K562 (cell line): ENCODE results near the gene NEURL2. TPM values are rescaled to one million over a fixed set of nuclear protein-coding genes. Genes with fewer than 3 reads are reported as not detected.
A peak's percentile ranks its signal among the peaks of the same experiment; 100 is the strongest.

Source experiments
- ADNP ChIP-seq: fragments of 200-800 bp; sonication (Bioruptor generic); IDR thresholded peaks from 2 replicates; pipeline ENCODE4 v1.6.1; 2016; ENCODE audit warnings: missing genetic modification characterization, missing compliant biosample characterization
- ASH1L ChIP-seq: fragments of 450-650 bp; IDR thresholded peaks from 2 replicates; pipeline ENCODE4 v1.6.1; 2018; ENCODE audit warnings: borderline replicate concordance, mild to moderate bottlenecking, low read depth; ENCODE audit not compliant: partially characterized antibody
- ATF3 ChIP-seq, 2 experiments: fragments of 450-650 bp in 1 of 2; sonication (generic) in 1 of 2; formaldehyde crosslinking in 1 of 2; IDR thresholded peaks in 1 of 2; conservative IDR thresholded peaks in 1 of 2; 2 replicates each; pipeline versions ENCODE4 v1.6.1 to v1.8.1; 2016 to 2023; ENCODE audit warnings: mild to moderate bottlenecking in 2 of 2, moderate library complexity in 2 of 2, inconsistent platforms in 1 of 2, missing genetic modification reagents in 1 of 2
- BCOR ChIP-seq: fragments of 450-650 bp; IDR thresholded peaks from 2 replicates; pipeline ENCODE4 v1.6.1; 2016
- CEBPZ ChIP-seq: fragments of 150-350 bp; IDR thresholded peaks from 2 replicates; pipeline ENCODE4 v1.6.1; 2014; ENCODE audit warnings: low read depth, mild to moderate bottlenecking, low read length, borderline replicate concordance
- CLOCK ChIP-seq: fragments of 250-450 bp; sonication (Bioruptor Pico); IDR thresholded peaks from 2 replicates; pipeline ENCODE4 v1.4.0; 2020; ENCODE audit warnings: mild to moderate bottlenecking, moderate library complexity, borderline replicate concordance
- GABPB2 ChIP-seq: fragments of 250-450 bp; sonication (Bioruptor Pico); conservative IDR thresholded peaks from 2 replicates; pipeline ENCODE4 v1.5.1; 2021; ENCODE audit warnings: mild to moderate bottlenecking
- HDAC2 ChIP-seq: fragments of 450-650 bp; IDR thresholded peaks from 2 replicates; pipeline ENCODE4 v1.6.1; 2016; ENCODE audit warnings: mild to moderate bottlenecking
- HDAC8 ChIP-seq: fragments of 450-650 bp; IDR thresholded peaks from 2 replicates; pipeline ENCODE4 v1.6.1; 2016; ENCODE audit warnings: mild to moderate bottlenecking, missing genetic modification characterization, moderate library complexity, missing compliant biosample characterization
- HNRNPH1 ChIP-seq: fragments of 200-400 bp; formaldehyde crosslinking; optimal IDR thresholded peaks from 2 replicates; pipeline ENCODE3; 2017; ENCODE audit warnings: low read depth, mild to moderate bottlenecking, low read length, moderate library complexity
- NBN ChIP-seq: fragments of 450-650 bp; IDR thresholded peaks from 2 replicates; pipeline ENCODE4 v1.6.1; 2016; ENCODE audit warnings: low read depth, mild to moderate bottlenecking
- OTX1 ChIP-seq: fragments of 450-650 bp; formaldehyde crosslinking; IDR thresholded peaks from 2 replicates; pipeline ENCODE4 v1.4.0; 2022; ENCODE audit warnings: mild to moderate bottlenecking
- PTBP1 ChIP-seq: fragments of 200-400 bp; formaldehyde crosslinking; IDR thresholded peaks from 2 replicates; pipeline ENCODE4 v1.6.1; 2017; ENCODE audit warnings: low read depth, low read length
- RAD51 ChIP-seq: fragments of 450-650 bp; IDR thresholded peaks from 2 replicates; pipeline ENCODE4 v1.7.1; 2016; ENCODE audit warnings: low read depth, mild to moderate bottlenecking, borderline replicate concordance
- RCOR1 ChIP-seq, 2 experiments: IDR thresholded peaks; 2 replicates each; pipeline ENCODE4 v1.6.1; 2012; ENCODE audit warnings: low read depth in 2 of 2, low read length in 2 of 2, borderline replicate concordance in 1 of 2, improper control_type of control experiment in 1 of 2
- SUPT5H ChIP-seq: fragments of 450-650 bp; IDR thresholded peaks from 2 replicates; pipeline ENCODE4 v1.6.1; 2016
- TFAM ChIP-seq: fragments of 250-450 bp; sonication (Bioruptor Pico); conservative IDR thresholded peaks from 2 replicates; pipeline ENCODE4 v1.5.0; 2021; ENCODE audit warnings: mild to moderate bottlenecking, moderate library complexity
- WHSC1 ChIP-seq: IDR thresholded peaks from one replicate; pipeline ENCODE4 v1.6.1; 2012; ENCODE audit warnings: low read length, control low read depth, inconsistent platforms
- ZBTB8A ChIP-seq: fragments of 450-650 bp; IDR thresholded peaks from 2 replicates; pipeline ENCODE4 v1.6.1; 2018; ENCODE audit warnings: mild to moderate bottlenecking, moderate library complexity; ENCODE audit not compliant: partially characterized antibody
- ZNF121 ChIP-seq: sonication (generic); formaldehyde crosslinking; conservative IDR thresholded peaks from 2 replicates; pipeline ENCODE4 v1.8.0; 2022; ENCODE audit warnings: missing genetic modification reagents
- ZNF146 ChIP-seq: IDR thresholded peaks from one replicate; pipeline ENCODE4 v1.6.1; 2018; ENCODE audit warnings: missing compliant biosample characterization; ENCODE audit not compliant: unreplicated experiment
- ZNF57 ChIP-seq: fragments of 450-650 bp; formaldehyde crosslinking; IDR thresholded peaks from 2 replicates; pipeline ENCODE4 v1.4.0; 2020; ENCODE audit warnings: mild to moderate bottlenecking, moderate library complexity
- ZZZ3 ChIP-seq: fragments of 450-650 bp; IDR thresholded peaks from 2 replicates; pipeline ENCODE4 v1.6.1; 2016; ENCODE audit warnings: antibody characterized with exemption, mild to moderate bottlenecking, moderate library complexity
- polyA plus RNA-seq, 8 experiments: library from polyadenylated mRNA; depleted of rRNA in 4 of 8; stranded (reverse) in 5 of 8; unstranded in 3 of 8; fragments of >200 nt; fragmentation: Nextera tagmentation in 2 of 8; fragmentation: Illumina TruSeq in 1 of 8; extraction: Ambion mirVana in 2 of 8; extraction: Trizol in 1 of 8; gene quantifications; 2 replicates each; pipeline versions ENCODE4 v1.2.1 to v1.2.3, GENCODE V29; 2011 to 2014; ENCODE audit warnings: inconsistent platforms in 1 of 8, missing spikeins in 1 of 8
- total RNA-seq, 7 experiments: library from RNA; depleted of rRNA in 6 of 7; stranded (reverse); fragments of >200 nt in 6 of 7; fragmentation: Illumina TruSeq in 2 of 7; extraction: Trizol in 2 of 7; gene quantifications; 2 replicates each; pipeline versions ENCODE4 v1.2.1 to v1.2.3, GENCODE V29; 2011 to 2021; ENCODE audit warnings: low replicate concordance in 1 of 7

NEURL2 gene
- total and polyA plus RNA-seq, 9 of the 15 experiments (the other 6 are each of a cell fraction or from before 2014, with no cell fraction given): 0.22 to 1.9 (median 0.50) TPM; not detected in 1

- TF ChIP-seq ADNP (tag) (peak; percentile 92), ASH1L (no peak), HNRNPH1 (no peak), HDAC2 (peak; percentile 80), ATF3 (IDR thresholded peaks at IDR 0.05) (no peak), ATF3 (CRISPR knock-in tag; conservative IDR thresholded peaks at IDR 0.05) (no peak), CLOCK (no peak), ZNF57 (CRISPR knock-in tag) (no peak), TFAM (CRISPR knock-in tag) (no peak), PTBP1 (0 out of 2 replicates have a peak, but pooled peaks have one; percentile 56), ZZZ3 (no peak), RAD51 (no peak), ZNF121 (CRISPR knock-in tag) (no peak), WHSC1 (no peak), NBN (no peak), OTX1 (CRISPR knock-in tag) (no peak), GABPB2 (CRISPR knock-in tag) (no peak), BCOR (peak; percentile 97), SUPT5H (no peak), ZNF146 (CRISPR knock-in tag) (no peak), RCOR1 (IDR thresholded peaks at IDR 0.05; ENCODE audit: borderline replicate concordance in 1 of 2, low read depth in 2 of 2, low read length in 2 of 2) (peak in 1 of 2 experiments; percentile 68; a peak in 1 of 4 replicates), CEBPZ (no peak), HDAC8 (tag) (no peak), ZBTB8A (no peak)
Observed at GRCh38 chr20:45918779-45919537, 27.9 kb upstream of the NEURL2 start (continued).
